Small intestine (tissue), 7 donors: Measurements from ENCODE around the gene CCDC38. TPM values are rescaled to one million over a fixed set of nuclear protein-coding genes. Genes with fewer than 3 reads are reported as not detected.

Source experiments
- DNase-seq, 2 donors: peaks; one replicate each; pipeline versions ENCODE4 v3.0.0 to v3.0.0-alpha.2; 2013
- FAIRE-seq: peaks from 2 replicates; lab custom pipeline; 2012; peaks lifted over from hg19 to GRCh38; lab: Jason Lieb, UNC
- H3K27ac ChIP-seq, 3 donors: one replicate each; pipeline ENCODE4 v1.5.1; 2013; ENCODE audit warnings: low read length in 2 of 3, mild to moderate bottlenecking in 2 of 3, control low read depth in 1 of 3, inconsistent platforms in 1 of 3, low read depth in 1 of 3, moderate library complexity in 1 of 3
- H3K27me3 ChIP-seq, 3 donors: one replicate each; pipeline ENCODE4 v1.6.1; 2013; ENCODE audit warnings: low read length in 3 of 3, inconsistent platforms in 1 of 3; ENCODE audit not compliant: control insufficient read depth in 3 of 3, insufficient read depth in 3 of 3
- H3K36me3 ChIP-seq, 3 donors: one replicate each; pipeline ENCODE4 v1.6.1; 2013; ENCODE audit warnings: low read length in 3 of 3, inconsistent platforms in 1 of 3, low read depth in 1 of 3, mild to moderate bottlenecking in 1 of 3, moderate library complexity in 1 of 3; ENCODE audit not compliant: control insufficient read depth in 3 of 3, insufficient read depth in 2 of 3
- H3K4me1 ChIP-seq, 3 donors: one replicate each; pipeline ENCODE4 v1.6.1; 2013; ENCODE audit warnings: low read length in 2 of 3, inconsistent platforms in 1 of 3, low read depth in 1 of 3, mild to moderate bottlenecking in 1 of 3, moderate library complexity in 1 of 3; ENCODE audit not compliant: control insufficient read depth in 3 of 3, insufficient read depth in 2 of 3
- H3K4me3 ChIP-seq, 3 donors: one replicate each; pipeline ENCODE4 v1.5.1; 2013; ENCODE audit warnings: low read length in 3 of 3, control low read depth in 1 of 3, inconsistent platforms in 1 of 3, low read depth in 1 of 3, mild to moderate bottlenecking in 1 of 3, moderate library complexity in 1 of 3
- H3K9me3 ChIP-seq, 2 donors: one replicate each; pipeline ENCODE4 v1.6.1; 2013; ENCODE audit warnings: low read depth in 1 of 2, low read length in 1 of 2; ENCODE audit not compliant: control insufficient read depth in 2 of 2, insufficient read depth in 1 of 2
- WGBS, 3 donors: extraction: QIAGEN DNeasy Blood & Tissue Kit; methylation state at CpG; one replicate each; pipeline ENCODE4 v1.1.7; 2013; 5-methylcytosine and 5-hydroxymethylcytosine counted together
- polyA plus RNA-seq, 4 donors: library from polyadenylated mRNA; stranded (reverse) in 3 of 4; unstranded in 1 of 4; fragments of 200-250 nt in 3 of 4; fragments of 120-200 nt in 1 of 4; gene quantifications; one replicate each; pipeline versions ENCODE4 v1.2.1 to v1.2.3, GENCODE V29; 2013
- donor health status: healthy with polysubstance abuse.
- donor health status: control.
- donor health status: control.
- donor health status: Bipolar disorder and iron deficiency.
- donor health status: healthy.

The CCDC38 gene
- polyA plus RNA-seq, 4 donors: 0.09 to 0.58 TPM; not detected in 2

GRCh38 chr12:95980437-95980836 is 38.0 kb upstream of the CCDC38 start:
- peak overlapping the region in 1 of 3 donors; percentile 16 for H3K27ac ChIP-seq
- 92 to 96% (median 92%) methylated on average over 5 of the region's 5 CpGs for WGBS, 3 donors
- FAIRE-seq: no peak

GRCh38 chr12:95978774-95979173 is 36.4 kb upstream of the CCDC38 start:
- H3K27ac ChIP-seq: no peak overlapping the region
- no peaks in the 10 kb centered on the region for H3K27me3 ChIP-seq
- FAIRE-seq: no peak
- H3K9me3 ChIP-seq: no peaks in the 10 kb centered on the region
- no peak for DNase-seq
- peaks cover 0 to 3% (median 0%) of the 10 kb centered on the region in 3 donors for H3K36me3 ChIP-seq
- no peak overlapping the region for H3K4me3 ChIP-seq
- peaks cover 0 to 14% (median 0%) of the 10 kb centered on the region in 3 donors for H3K4me1 ChIP-seq
- WGBS, 3 donors: 80 to 88% (median 84%) methylated on average over 3 of the region's 3 CpGs

More at GRCh38 chr12:95980437-95980836, 38.0 kb upstream of the CCDC38 start:
- peaks cover 0 to 3% (median 0%) of the 10 kb centered on the region in 3 donors for H3K36me3 ChIP-seq
- H3K4me3 ChIP-seq: no peak overlapping the region
- no peak for DNase-seq
- H3K9me3 ChIP-seq: no peaks in the 10 kb centered on the region
- H3K27me3 ChIP-seq: no peaks in the 10 kb centered on the region
- peaks cover 0 to 4% (median 0%) of the 10 kb centered on the region in 3 donors for H3K4me1 ChIP-seq

DNA sequence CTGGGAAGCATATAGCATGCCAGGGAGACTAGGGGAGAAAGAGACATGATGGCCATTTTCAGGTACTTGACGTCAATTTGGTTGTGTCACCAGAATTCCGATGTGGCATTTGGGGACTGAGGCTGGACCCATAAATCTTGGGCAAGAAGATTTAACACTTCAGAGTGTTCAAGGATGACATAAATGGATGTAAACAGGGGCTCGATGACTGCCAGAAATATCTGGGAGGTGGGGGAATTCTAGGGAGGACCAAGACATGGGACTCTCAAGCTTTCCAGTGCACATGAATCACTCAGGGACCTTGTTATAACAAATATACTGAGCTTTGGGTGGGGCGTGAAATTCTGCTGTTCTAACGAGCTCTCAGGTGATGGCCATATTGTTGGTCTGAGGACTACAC is 35.9 kb upstream of the CCDC38 start:
- no peaks in the 10 kb centered on the region for H3K27me3 ChIP-seq
- H3K27ac ChIP-seq: no peak overlapping the region
- 88 to 94% (median 93%) methylated on average over 5 of the region's 5 CpGs for WGBS, 3 donors
- H3K36me3 ChIP-seq: peaks cover 0 to 3% (median 0%) of the 10 kb centered on the region in 3 donors
- FAIRE-seq: no peak
- no peaks in the 10 kb centered on the region for H3K9me3 ChIP-seq
- DNase-seq: no peak
- peaks cover 0 to 14% (median 0%) of the 10 kb centered on the region in 3 donors for H3K4me1 ChIP-seq
- H3K4me3 ChIP-seq: no peak overlapping the region

DNA sequence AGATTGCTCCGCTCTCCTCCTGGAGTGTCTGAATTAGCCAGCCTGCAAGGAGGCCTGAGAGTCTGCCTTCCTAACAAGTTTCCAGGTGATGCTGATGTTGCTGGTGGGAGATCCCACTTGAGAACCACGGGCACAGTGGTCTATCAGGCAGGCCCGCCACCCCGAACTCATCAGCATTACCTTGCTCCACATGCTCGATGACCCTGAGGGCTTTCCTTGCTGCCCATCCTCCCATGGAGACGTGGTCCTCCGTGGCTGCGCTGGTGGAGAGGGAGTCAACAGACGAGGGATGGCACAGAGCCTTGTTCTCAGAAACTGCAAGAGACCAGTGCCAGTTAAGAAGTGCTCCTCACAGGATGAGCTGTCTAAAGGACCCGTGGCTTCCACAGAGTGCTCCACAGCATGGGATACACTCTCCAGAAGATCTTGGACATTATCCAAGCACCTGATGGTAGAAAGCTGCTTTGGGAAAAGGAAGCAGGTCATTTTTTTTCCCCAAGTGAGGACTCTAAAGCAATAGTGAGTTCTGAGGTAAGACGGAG is 35.4 kb upstream of the CCDC38 start:
- Histone ChIP-seq H3K27ac (no peak overlapping the region), H3K9me3 (no peaks in the 10 kb centered on the region), H3K36me3 (peaks cover 0 to 3% (median 0%) of the 10 kb centered on the region in 3 donors), H3K27me3 (no peaks in the 10 kb centered on the region), H3K4me1 (peaks cover 0 to 14% (median 0%) of the 10 kb centered on the region in 3 donors), H3K4me3 (no peak overlapping the region)
- WGBS, 3 donors: 87 to 88% (median 88%) methylated on average over 11 of the region's 11 CpGs
- DNase-seq (no peak), FAIRE-seq (no peak)

DNA sequence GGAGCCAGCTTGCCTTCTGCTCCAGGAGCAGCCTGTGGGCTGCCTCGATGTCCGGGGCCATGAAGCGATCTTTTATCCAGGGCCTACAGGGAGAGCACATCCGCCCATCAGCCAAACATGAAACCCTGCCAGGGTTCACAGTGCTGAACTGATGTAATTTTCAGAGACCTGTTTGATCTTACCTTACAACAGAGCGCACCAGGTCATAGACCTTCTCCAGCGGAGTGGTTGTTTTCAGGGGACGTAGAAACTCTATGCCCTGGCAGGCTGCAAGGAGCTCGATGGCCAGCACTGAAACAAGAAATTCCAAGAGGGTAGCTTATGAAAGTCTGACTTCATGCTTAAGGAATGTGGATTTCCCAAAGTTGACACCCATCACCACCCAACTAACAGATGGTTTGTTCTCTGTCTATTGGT is 34.0 kb upstream of the CCDC38 start:
- DNase-seq: no peak
- WGBS, 3 donors: 93 to 95% (median 93%) methylated on average over 8 of the region's 8 CpGs
- Histone ChIP-seq H3K27ac (no peak overlapping the region), H3K9me3 (no peaks in the 10 kb centered on the region), H3K27me3 (no peaks in the 10 kb centered on the region), H3K4me1 (peaks cover 0 to 22% (median 0%) of the 10 kb centered on the region in 3 donors), H3K4me3 (no peak overlapping the region), H3K36me3 (peaks cover 0 to 5% (median 0%) of the 10 kb centered on the region in 3 donors)
- FAIRE-seq: no peak

DNA sequence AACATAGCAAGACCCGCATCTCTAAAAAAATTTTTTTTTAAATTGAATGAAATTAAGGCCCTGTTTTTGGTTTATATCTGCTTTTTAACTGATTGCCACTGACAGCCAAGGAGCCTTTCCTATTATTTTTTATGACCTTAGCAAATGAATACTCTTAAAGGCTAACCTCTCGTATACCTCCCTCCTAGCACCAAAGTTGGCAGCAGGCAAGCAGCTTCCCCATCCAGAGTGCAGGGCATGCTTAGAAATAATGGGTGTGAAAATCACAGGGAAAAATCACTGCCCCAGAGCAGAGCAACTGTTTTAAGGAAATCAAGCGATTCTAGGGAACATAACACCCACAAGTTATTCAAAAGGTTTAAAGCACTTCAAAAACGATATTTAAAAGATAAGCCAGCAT is 33.1 kb upstream of the CCDC38 start:
- Histone ChIP-seq H3K27ac (no peak overlapping the region), H3K27me3 (no peaks in the 10 kb centered on the region), H3K36me3 (peaks cover 0 to 5% (median 0%) of the 10 kb centered on the region in 3 donors), H3K9me3 (no peaks in the 10 kb centered on the region), H3K4me3 (no peak overlapping the region), H3K4me1 (peaks cover 0 to 21% (median 0%) of the 10 kb centered on the region in 3 donors)
- DNase-seq (no peak), FAIRE-seq (no peak)
- 77 to 93% (median 78%) methylated on average over 4 of the region's 4 CpGs for WGBS, 3 donors

GRCh38 chr12:95974358-95974757 is 31.9 kb upstream of the CCDC38 start:
- Histone ChIP-seq H3K4me1 (peaks cover 0 to 18% (median 0%) of the 10 kb centered on the region in 3 donors), H3K36me3 (peaks cover 0 to 5% (median 0%) of the 10 kb centered on the region in 3 donors), H3K4me3 (no peak overlapping the region), H3K27ac (peak overlapping the region in 1 of 3 donors; percentile 59), H3K9me3 (no peaks in the 10 kb centered on the region), H3K27me3 (no peaks in the 10 kb centered on the region)
- FAIRE-seq: no peak
- WGBS, 3 donors: 17 to 43% (median 26%) methylated on average over 2 of the region's 2 CpGs
- peak; percentile 23 to 42 for DNase-seq

DNA sequence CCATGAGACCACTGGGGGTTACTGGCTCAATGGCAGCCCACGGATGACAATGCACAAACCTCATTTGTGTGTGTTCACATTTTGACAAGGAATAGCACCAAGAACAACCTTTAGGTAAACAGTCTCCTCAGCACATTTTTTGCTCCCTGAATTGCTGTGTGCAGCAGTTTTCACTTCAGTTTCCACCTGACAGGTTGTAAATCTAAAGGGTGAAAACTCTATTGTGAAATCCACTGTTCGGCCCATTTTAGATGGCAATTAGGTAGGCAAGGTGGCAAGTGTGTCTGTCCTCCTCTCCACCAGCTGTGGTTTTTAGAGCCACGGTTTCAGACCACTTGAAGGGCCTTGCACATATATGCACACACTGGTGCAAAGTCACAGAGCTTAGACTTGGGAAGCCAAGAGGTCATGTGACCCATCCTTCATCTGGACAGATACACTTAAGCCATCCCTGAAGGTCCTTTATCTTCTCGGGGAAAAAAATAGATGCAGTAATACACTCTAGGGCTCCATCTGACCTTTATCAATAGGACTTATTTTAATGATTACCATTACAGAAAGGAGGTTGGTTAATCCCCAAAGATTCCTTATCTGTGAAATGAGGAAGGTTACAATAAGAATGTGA is 30.5 kb upstream of the CCDC38 start:
- 72 to 91% (median 75%) methylated on average over 4 of the region's 4 CpGs for WGBS, 3 donors
- Histone ChIP-seq H3K4me3 (no peak overlapping the region), H3K36me3 (peaks cover 0 to 5% (median 0%) of the 10 kb centered on the region in 3 donors), H3K4me1 (peaks cover 0 to 18% (median 0%) of the 10 kb centered on the region in 3 donors), H3K27me3 (no peaks in the 10 kb centered on the region), H3K27ac (peak overlapping the region in 1 of 3 donors; percentile 59), H3K9me3 (no peaks in the 10 kb centered on the region)
- DNase-seq (peak in 1 of 2 donors; percentile 73), FAIRE-seq (no peak)
